HepG2 (cell line): Measurements from ENCODE around the gene MAP2K3. TPM values are rescaled to one million over a fixed set of nuclear protein-coding genes. Genes with fewer than 3 reads are reported as not detected.

Source experiments
- ARNTL ChIP-seq: sonication (generic); formaldehyde crosslinking; IDR thresholded peaks from 2 replicates; pipeline ENCODE4 v1.4.0; 2020; ENCODE audit warnings: mild to moderate bottlenecking, missing genetic modification reagents
- CBX5 ChIP-seq: sonication (generic); formaldehyde crosslinking; IDR thresholded peaks from 2 replicates; pipeline ENCODE4 v1.4.0; 2020; ENCODE audit warnings: missing genetic modification reagents, borderline replicate concordance
- DR1 ChIP-seq: sonication (generic); formaldehyde crosslinking; IDR thresholded peaks from 2 replicates; pipeline ENCODE4 v1.8.0; 2021; ENCODE audit warnings: mild to moderate bottlenecking, missing genetic modification reagents, inconsistent platforms
- ETV6 ChIP-seq: sonication (generic); formaldehyde crosslinking; conservative IDR thresholded peaks from 2 replicates; pipeline ENCODE4 v1.4.0; 2020; ENCODE audit warnings: missing genetic modification reagents
- FOSL1 ChIP-seq: sonication (generic); formaldehyde crosslinking; IDR thresholded peaks from 2 replicates; pipeline ENCODE4 v1.9.0; 2021; ENCODE audit warnings: missing genetic modification reagents, borderline replicate concordance
- FOXA3 ChIP-seq: IDR thresholded peaks from 2 replicates; pipeline ENCODE4 v1.6.1; 2016; ENCODE audit warnings: missing genetic modification reagents, missing compliant biosample characterization
- GATAD2A ChIP-seq: IDR thresholded peaks from 2 replicates; pipeline ENCODE4 v1.6.1; 2016
- HDAC6 ChIP-seq: fragments of 200-600 bp; sonication (generic); IDR thresholded peaks from 2 replicates; pipeline ENCODE4 v1.7.0; 2017; ENCODE audit warnings: mild to moderate bottlenecking, antibody characterized with exemption, low read length, low read depth
- HOXA3 ChIP-seq: sonication (generic); formaldehyde crosslinking; IDR thresholded peaks from 2 replicates; pipeline ENCODE4 v1.5.0; 2020; ENCODE audit warnings: missing genetic modification reagents
- KLF16 ChIP-seq, 2 experiments: sonication (generic) in 1 of 2; formaldehyde crosslinking in 1 of 2; IDR thresholded peaks; 2 replicates each; pipeline versions ENCODE4 v1.6.1 to v1.8.0; 2016 to 2023; ENCODE audit warnings: missing genetic modification reagents in 2 of 2, missing compliant biosample characterization in 1 of 2
- MAF1 ChIP-seq: sonication (generic); formaldehyde crosslinking; IDR thresholded peaks from 2 replicates; pipeline ENCODE4 v1.5.0; 2020; ENCODE audit warnings: missing genetic modification reagents, borderline replicate concordance
- MLLT10 ChIP-seq: sonication (generic); formaldehyde crosslinking; IDR thresholded peaks from 2 replicates; pipeline ENCODE4 v1.4.0; 2020; ENCODE audit warnings: missing genetic modification reagents
- NBN ChIP-seq: fragments of 450-650 bp; conservative IDR thresholded peaks from 2 replicates; pipeline ENCODE4 v1.6.1; 2017
- NCOA5 ChIP-seq: sonication (generic); formaldehyde crosslinking; IDR thresholded peaks from 2 replicates; pipeline ENCODE4 v1.4.0; 2020; ENCODE audit warnings: missing genetic modification reagents
- NFE2L1 ChIP-seq: sonication (generic); formaldehyde crosslinking; IDR thresholded peaks from 2 replicates; pipeline ENCODE4 v1.4.0; 2020; ENCODE audit warnings: missing genetic modification reagents, mild to moderate bottlenecking, borderline replicate concordance
- NR1H2 ChIP-seq: sonication (generic); formaldehyde crosslinking; IDR thresholded peaks from 2 replicates; pipeline ENCODE4 v1.8.1; 2022; ENCODE audit warnings: low read depth, missing genetic modification reagents, borderline replicate concordance
- NR2C2 ChIP-seq: sonication (generic); formaldehyde crosslinking; IDR thresholded peaks from 2 replicates; pipeline ENCODE4 v1.4.0; 2020; ENCODE audit warnings: missing genetic modification reagents, mild to moderate bottlenecking, moderate library complexity, borderline replicate concordance
- NR3C1 ChIP-seq: sonication (generic); formaldehyde crosslinking; IDR thresholded peaks from 2 replicates; pipeline ENCODE4 v1.4.0; 2020; ENCODE audit warnings: missing genetic modification reagents
- PAF1 ChIP-seq: IDR thresholded peaks from 2 replicates; pipeline ENCODE4 v1.6.1; 2016; ENCODE audit warnings: missing genetic modification reagents, missing compliant biosample characterization
- POLR2AphosphoS5 ChIP-seq: IDR thresholded peaks from 2 replicates; pipeline ENCODE4 v1.6.1; 2012; ENCODE audit warnings: low read depth, low read length
- SMAD3 ChIP-seq: sonication (generic); formaldehyde crosslinking; IDR thresholded peaks from 2 replicates; pipeline ENCODE4 v1.4.0; 2020; ENCODE audit warnings: missing genetic modification reagents
- TRIM24 ChIP-seq: sonication (generic); formaldehyde crosslinking; IDR thresholded peaks from 2 replicates; pipeline ENCODE4 v1.8.0; 2022; ENCODE audit warnings: mild to moderate bottlenecking, missing genetic modification reagents
- ZMAT3 ChIP-seq: sonication (generic); formaldehyde crosslinking; conservative IDR thresholded peaks from 2 replicates; pipeline ENCODE4 v1.7.0; 2021; ENCODE audit warnings: missing genetic modification reagents
- ZMYM3 ChIP-seq: sonication (generic); formaldehyde crosslinking; IDR thresholded peaks from 2 replicates; pipeline ENCODE4 v1.5.1; 2020; ENCODE audit warnings: mild to moderate bottlenecking, missing genetic modification reagents
- ZMYM4 ChIP-seq: sonication (generic); formaldehyde crosslinking; IDR thresholded peaks from 2 replicates; pipeline ENCODE4 v1.8.1; 2023; ENCODE audit warnings: mild to moderate bottlenecking, missing genetic modification reagents
- ZNF431 ChIP-seq: sonication (generic); formaldehyde crosslinking; IDR thresholded peaks from 2 replicates; pipeline ENCODE4 v1.9.0; 2022; ENCODE audit warnings: missing genetic modification reagents, low read depth, mild to moderate bottlenecking, borderline replicate concordance
- ZNF451 ChIP-seq: sonication (generic); formaldehyde crosslinking; IDR thresholded peaks from 2 replicates; pipeline ENCODE4 v1.5.0; 2020; ENCODE audit warnings: mild to moderate bottlenecking, missing genetic modification reagents
- ZNF557 ChIP-seq: sonication (generic); formaldehyde crosslinking; IDR thresholded peaks from 2 replicates; pipeline ENCODE4 v1.4.0; 2020; ENCODE audit warnings: missing genetic modification reagents
- polyA plus RNA-seq, 8 experiments: library from polyadenylated mRNA; depleted of rRNA in 3 of 8; stranded (reverse) in 7 of 8; unstranded in 1 of 8; fragments of >200 nt; fragmentation: Illumina TruSeq in 4 of 8; extraction: Trizol in 4 of 8; gene quantifications; 2 replicates each; pipeline versions ENCODE4 v1.2.1 to v1.2.3, GENCODE V29; 2011 to 2016; ENCODE audit warnings: low read depth in 4 of 8, missing spikeins in 1 of 8, mixed read lengths in 1 of 8; ENCODE audit not compliant: insufficient read depth in 1 of 8
- total RNA-seq, 5 experiments: library from RNA; depleted of rRNA; stranded (reverse); fragments of >200 nt; fragmentation: Illumina TruSeq; extraction: Trizol; gene quantifications; 2 replicates each; pipeline ENCODE4 v1.2.3, GENCODE V29; 2016; ENCODE audit warnings: low read depth in 1 of 5
- TF ChIP-seq, protein P1 (sequence below): sonication (generic); formaldehyde crosslinking; IDR thresholded peaks from 2 replicates; pipeline ENCODE4 v1.5.1; 2020; ENCODE audit warnings: mild to moderate bottlenecking, missing genetic modification reagents, borderline replicate concordance

The MAP2K3 gene
- total and polyA plus RNA-seq, 2 of the 13 experiments (the other 11 are each of a cell fraction or from before 2014, with no cell fraction given), result 20.5 to 27.4 TPM

DNA sequence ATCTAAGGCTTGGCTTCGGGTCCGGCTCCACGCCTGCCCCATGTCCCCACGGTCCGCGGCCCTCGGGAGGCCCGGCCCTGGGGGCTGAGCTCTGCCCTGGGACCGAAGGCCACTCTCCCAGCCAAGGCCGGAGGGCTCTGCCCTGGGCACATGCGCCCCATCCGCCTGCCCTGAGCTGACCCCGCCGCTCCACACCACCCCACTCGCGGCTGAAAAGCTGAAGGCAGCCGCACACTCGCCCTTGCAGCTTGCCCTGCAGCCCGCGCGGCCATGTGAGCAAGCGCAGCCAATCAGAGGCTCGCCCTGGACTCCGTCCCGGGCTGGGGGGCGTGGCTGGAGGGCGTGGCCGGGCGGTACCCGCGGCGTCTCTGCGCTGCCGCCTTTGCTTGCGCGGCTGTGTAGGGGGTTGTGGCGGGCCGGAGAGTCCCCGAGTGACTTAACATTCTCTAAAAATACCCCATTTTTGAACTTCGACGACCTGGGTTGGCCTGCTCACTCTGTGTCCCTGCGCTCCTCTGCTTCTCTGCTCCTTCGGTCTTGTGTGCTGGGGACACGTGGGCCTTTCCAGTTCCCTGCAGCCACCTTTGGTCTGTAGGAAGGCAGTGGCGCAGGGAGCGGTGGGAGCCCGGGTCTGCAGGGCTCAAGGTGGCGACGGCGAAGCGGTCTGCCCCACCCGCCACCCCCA is 8.8 kb upstream of the MAP2K3 start (continued):
- TF ChIP-seq NR2C2 (CRISPR knock-in tag), result no peak
- peak; percentile 72; the same call in 1 of the 2 replicates for TF ChIP-seq ARNTL
- TF ChIP-seq KLF16 (CRISPR knock-in tag; IDR thresholded peaks at IDR 0.05), result peak in 1 of 2 experiments; percentile 62; a peak in 2 of 4 replicates
- peak; percentile 67 for TF ChIP-seq POLR2AphosphoS5
- TF ChIP-seq FOXA3 (CRISPR knock-in tag), result no peak
- TF ChIP-seq ZNF451, result no peak
- TF ChIP-seq ZNF431 (CRISPR knock-in tag), result 0 out of 2 replicates have a peak, but pooled peaks have one; percentile 58
- peak; percentile 57; the same call in 1 of the 2 replicates for TF ChIP-seq ZMAT3 (CRISPR knock-in tag)
- TF ChIP-seq NBN, result no peak
- peak; percentile 56 for TF ChIP-seq DR1
- no peak for TF ChIP-seq HDAC6
- 0 out of 2 replicates have a peak, but pooled peaks have one; percentile 41 for TF ChIP-seq MAF1 (CRISPR knock-in tag)
- TF ChIP-seq NCOA5 (CRISPR knock-in tag), result no peak
- TF ChIP-seq, protein P1, sequence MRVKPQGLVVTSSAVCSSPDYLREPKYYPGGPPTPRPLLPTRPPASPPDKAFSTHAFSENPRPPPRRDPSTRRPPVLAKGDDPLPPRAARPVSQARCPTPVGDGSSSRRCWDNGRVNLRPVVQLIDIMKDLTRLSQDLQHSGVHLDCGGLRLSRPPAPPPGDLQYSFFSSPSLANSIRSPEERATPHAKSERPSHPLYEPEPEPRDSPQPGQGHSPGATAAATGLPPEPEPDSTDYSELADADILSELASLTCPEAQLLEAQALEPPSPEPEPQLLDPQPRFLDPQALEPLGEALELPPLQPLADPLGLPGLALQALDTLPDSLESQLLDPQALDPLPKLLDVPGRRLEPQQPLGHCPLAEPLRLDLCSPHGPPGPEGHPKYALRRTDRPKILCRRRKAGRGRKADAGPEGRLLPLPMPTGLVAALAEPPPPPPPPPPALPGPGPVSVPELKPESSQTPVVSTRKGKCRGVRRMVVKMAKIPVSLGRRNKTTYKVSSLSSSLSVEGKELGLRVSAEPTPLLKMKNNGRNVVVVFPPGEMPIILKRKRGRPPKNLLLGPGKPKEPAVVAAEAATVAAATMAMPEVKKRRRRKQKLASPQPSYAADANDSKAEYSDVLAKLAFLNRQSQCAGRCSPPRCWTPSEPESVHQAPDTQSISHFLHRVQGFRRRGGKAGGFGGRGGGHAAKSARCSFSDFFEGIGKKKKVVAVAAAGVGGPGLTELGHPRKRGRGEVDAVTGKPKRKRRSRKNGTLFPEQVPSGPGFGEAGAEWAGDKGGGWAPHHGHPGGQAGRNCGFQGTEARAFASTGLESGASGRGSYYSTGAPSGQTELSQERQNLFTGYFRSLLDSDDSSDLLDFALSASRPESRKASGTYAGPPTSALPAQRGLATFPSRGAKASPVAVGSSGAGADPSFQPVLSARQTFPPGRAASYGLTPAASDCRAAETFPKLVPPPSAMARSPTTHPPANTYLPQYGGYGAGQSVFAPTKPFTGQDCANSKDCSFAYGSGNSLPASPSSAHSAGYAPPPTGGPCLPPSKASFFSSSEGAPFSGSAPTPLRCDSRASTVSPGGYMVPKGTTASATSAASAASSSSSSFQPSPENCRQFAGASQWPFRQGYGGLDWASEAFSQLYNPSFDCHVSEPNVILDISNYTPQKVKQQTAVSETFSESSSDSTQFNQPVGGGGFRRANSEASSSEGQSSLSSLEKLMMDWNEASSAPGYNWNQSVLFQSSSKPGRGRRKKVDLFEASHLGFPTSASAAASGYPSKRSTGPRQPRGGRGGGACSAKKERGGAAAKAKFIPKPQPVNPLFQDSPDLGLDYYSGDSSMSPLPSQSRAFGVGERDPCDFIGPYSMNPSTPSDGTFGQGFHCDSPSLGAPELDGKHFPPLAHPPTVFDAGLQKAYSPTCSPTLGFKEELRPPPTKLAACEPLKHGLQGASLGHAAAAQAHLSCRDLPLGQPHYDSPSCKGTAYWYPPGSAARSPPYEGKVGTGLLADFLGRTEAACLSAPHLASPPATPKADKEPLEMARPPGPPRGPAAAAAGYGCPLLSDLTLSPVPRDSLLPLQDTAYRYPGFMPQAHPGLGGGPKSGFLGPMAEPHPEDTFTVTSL (CRISPR knock-in tag), result no peak
- TF ChIP-seq ZMYM4 (CRISPR knock-in tag), result peak; percentile 48; the same call in 1 of the 2 replicates
- TF ChIP-seq FOSL1, result no peak
- TF ChIP-seq NR3C1 (CRISPR knock-in tag), result no peak
- no peak for TF ChIP-seq ETV6 (CRISPR knock-in tag)
- TF ChIP-seq CBX5, result no peak
- no peak for TF ChIP-seq PAF1 (CRISPR knock-in tag)
- no peak for TF ChIP-seq ZMYM3
- no peak for TF ChIP-seq MLLT10 (CRISPR knock-in tag)
- TF ChIP-seq ZNF557 (CRISPR knock-in tag), result peak; percentile 21; the same call in 1 of the 2 replicates
- no peak; the same call in none of the 2 replicates for TF ChIP-seq HOXA3
- TF ChIP-seq SMAD3, result peak; percentile 51; the same call in 1 of the 2 replicates
- no peak for TF ChIP-seq TRIM24 (CRISPR knock-in tag)
- TF ChIP-seq GATAD2A (CRISPR knock-in tag), result no peak; the same call in 1 of the 2 replicates
- 0 out of 2 replicates have a peak, but pooled peaks have one; percentile 31 for TF ChIP-seq NFE2L1 (CRISPR knock-in tag)
- no peak for TF ChIP-seq NR1H2 (CRISPR knock-in tag)
